Activated T-cell treated with anti-CD3 and anti-CD28 coated beads, Interleukin-2, amount 50 U/mL, for 4 hours (primary cell): ENCODE results near the gene CDK12. TPM values are rescaled to one million over a fixed set of nuclear protein-coding genes. Genes with fewer than 3 reads are reported as not detected.
"Not testable (repeated sequence)": the region's sequence is repeated elsewhere in the genome, so short reads cannot be mapped to it uniquely, and the experiment has no call there.

Experiments
- ATAC-seq, 2 donors: fragments of 200-7000 bp; cut with Tn5 transposase; one replicate each; pipeline ENCODE4 v1.10.0; 2021
- DNase-seq: peaks from one replicate; pipeline ENCODE4 v3.0.0-alpha.2; 2020
- H3K27me3 Mint-ChIP-seq: one replicate; pipeline ENCODE4 v1.8.0; 2021; ENCODE audit warnings: low read depth, mixed read lengths
- H3K36me3 Mint-ChIP-seq: one replicate; pipeline ENCODE4 v1.8.0; 2022; ENCODE audit warnings: mixed read lengths; ENCODE audit not compliant: insufficient read depth
- H3K4me1 Mint-ChIP-seq: one replicate; pipeline ENCODE4 v1.8.0; 2021; ENCODE audit warnings: low read depth, mixed read lengths
- H3K4me3 Mint-ChIP-seq: one replicate; pipeline ENCODE4 v1.8.0; 2021; ENCODE audit warnings: mild to moderate bottlenecking, moderate library complexity, mixed read lengths
- H3K9me3 Mint-ChIP-seq: one replicate; pipeline ENCODE4 v1.8.0; 2021; ENCODE audit warnings: mixed read lengths
- total RNA-seq, 3 donors: library from RNA; stranded (reverse); gene quantifications; one replicate each; pipeline ENCODE4 v1.2.1, GENCODE V29; 2021

Gene CDK12
- total RNA-seq, result 10 to 100 TPM; 94.8 to 99.7 (median 97.7) TPM

DNA sequence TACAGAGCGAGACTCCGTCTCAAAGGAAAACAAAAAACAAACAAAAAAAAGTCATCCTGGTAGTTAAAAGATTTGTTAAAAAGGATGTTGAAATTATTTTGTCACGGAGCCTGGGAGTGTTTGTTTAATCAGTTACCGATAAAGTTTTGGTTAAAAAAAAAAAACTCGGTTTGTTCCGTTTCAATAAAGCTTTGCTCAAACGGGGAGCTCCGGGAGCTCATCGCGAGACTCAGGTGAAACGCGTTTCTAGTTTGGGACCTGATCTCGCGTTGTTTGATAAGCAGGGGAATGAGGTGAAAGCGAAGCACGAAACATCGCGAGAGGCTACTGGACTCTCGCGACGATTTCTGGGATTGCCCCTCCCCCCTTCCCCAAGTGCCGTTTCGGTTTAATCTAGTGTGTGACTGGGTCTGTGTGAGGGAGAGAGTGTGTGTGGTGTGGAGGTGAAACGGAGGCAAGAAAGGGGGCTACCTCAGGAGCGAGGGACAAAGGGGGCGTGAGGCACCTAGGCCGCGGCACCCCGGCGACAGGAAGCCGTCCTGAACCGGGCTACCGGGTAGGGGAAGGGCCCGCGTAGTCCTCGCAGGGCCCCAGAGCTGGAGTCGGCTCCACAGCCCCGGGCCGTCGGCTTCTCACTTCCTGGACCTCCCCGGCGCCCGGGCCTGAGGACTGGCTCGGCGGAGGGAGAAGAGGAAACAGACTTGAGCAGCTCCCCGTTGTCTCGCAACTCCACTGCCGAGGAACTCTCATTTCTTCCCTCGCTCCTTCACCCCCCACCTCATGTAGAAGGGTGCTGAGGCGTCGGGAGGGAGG, at the start of gene CDK12:
TSS of gene CDK12 (plus strand) at position 374 of the 813 bp plus-strand sequence. CDS start 586 bp downstream, outside the sequence.
- peak; percentile 86 to 91 for ATAC-seq
- H3K27me3 Mint-ChIP-seq, result no peaks in the 10 kb centered on the region

DNA sequence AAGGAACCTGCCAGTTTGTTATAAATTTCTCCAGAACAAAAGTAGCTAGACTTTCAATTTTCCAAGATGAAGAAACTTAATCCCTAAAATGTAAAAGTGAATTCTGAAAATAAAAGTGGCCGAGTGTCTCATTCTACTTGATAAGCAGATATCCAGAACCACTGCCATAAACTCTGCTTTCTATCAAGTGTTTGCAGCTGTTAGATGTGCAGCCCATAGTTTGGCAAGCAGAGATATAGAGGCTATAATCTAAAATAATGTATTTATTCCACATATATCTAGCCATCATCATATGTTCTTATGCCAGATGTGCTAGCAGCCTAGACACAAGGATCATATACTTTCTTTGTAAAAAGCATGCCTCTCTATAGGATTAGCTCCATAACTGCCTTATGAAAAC, 45.1 kb upstream of the CDK12 start:
- Mint-ChIP-seq H3K4me3 (no peak overlapping the region), H3K36me3 (peaks cover 20% of the 10 kb centered on the region), H3K4me1 (no peaks in the 10 kb centered on the region), H3K9me3 (no peaks in the 10 kb centered on the region), H3K27me3 (no peaks in the 10 kb centered on the region)
- ATAC-seq, result no peak
- no peak for DNase-seq

More for the DNA sequence above, at the start of gene CDK12:
- peak; percentile 93 for DNase-seq
- H3K36me3 Mint-ChIP-seq, result peaks cover 13% of the 10 kb centered on the region
- H3K9me3 Mint-ChIP-seq, result no peaks in the 10 kb centered on the region
- H3K4me3 Mint-ChIP-seq, result peak within 1 kb of the TSS; percentile 99
- peaks cover 28% of the 10 kb centered on the region for H3K4me1 Mint-ChIP-seq

DNA sequence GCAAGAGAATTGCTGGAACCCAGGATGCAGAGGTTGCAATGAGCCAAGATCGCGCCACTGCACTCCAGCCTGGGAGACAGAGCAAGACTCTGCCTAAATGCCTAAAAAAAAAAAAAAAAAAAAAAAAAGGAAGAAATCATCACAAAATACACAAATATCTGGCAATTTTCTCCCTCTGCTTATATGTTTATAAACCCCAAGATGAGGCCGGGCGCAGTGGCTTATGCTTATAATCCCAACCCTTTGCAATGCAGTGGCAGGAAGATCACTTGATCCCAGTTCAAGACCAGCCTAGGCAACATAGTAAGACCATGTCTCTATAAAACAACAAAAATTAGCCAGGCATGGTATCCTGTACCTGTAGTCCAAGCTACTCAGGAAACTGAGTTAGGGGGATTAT, 31.7 kb upstream of the CDK12 start:
- no peaks in the 10 kb centered on the region for H3K27me3 Mint-ChIP-seq
- no peaks in the 10 kb centered on the region for H3K4me1 Mint-ChIP-seq
- H3K36me3 Mint-ChIP-seq, result peaks cover 24% of the 10 kb centered on the region
- ATAC-seq (no peak), DNase-seq (no peak)
- no peaks in the 10 kb centered on the region for H3K9me3 Mint-ChIP-seq
- H3K4me3 Mint-ChIP-seq, result no peak overlapping the region

DNA sequence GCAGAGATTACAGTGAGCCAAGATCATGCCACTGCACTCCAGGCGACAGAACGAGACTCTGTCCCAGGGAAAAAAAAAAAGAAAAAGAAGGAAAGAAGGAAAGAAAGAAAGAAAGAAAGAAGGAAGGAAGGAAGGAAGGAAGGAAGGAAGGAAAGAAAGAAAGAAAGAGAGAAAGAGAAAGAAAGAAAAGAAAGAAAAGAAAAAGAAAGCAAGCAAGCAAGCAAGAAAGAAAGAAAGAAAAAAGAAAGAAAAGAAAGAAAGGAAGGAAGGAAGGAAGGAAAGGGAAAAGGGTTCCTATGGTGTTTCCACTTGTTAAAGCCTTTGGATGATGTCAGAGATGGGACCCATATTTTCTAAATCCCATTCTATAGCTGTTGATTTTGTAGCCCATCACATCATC, 21.4 kb upstream of the CDK12 start:
- not testable (repeated sequence) for H3K4me3 Mint-ChIP-seq, H3K27me3 Mint-ChIP-seq, ATAC-seq, H3K9me3 Mint-ChIP-seq, DNase-seq, H3K4me1 Mint-ChIP-seq
- peaks cover 38% of the 10 kb centered on the region for H3K36me3 Mint-ChIP-seq

DNA sequence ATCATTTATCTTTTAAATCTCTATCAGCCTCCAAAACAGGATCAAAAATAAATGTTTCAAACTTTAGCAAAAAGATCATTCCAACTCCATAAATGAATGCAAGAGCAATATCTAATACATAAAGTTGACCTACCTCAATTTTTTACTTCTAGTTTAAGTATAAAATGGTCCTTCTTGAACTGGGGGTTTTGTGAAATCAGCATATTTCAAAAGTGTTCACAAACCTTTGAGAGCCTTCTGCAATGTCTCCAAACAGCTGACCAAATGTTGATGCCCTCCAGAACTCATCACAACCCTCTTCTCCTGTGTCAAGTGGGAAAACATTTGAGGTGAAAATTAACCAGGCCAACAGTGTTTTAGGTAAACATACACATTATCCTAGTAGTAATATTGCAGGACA, 18.0 kb upstream of the CDK12 start:
- H3K4me1 Mint-ChIP-seq, result peaks cover 9% of the 10 kb centered on the region
- ATAC-seq, result no peak
- DNase-seq, result no peak
- no peaks in the 10 kb centered on the region for H3K27me3 Mint-ChIP-seq
- no peak overlapping the region for H3K4me3 Mint-ChIP-seq
- no peaks in the 10 kb centered on the region for H3K9me3 Mint-ChIP-seq
- peaks cover 44% of the 10 kb centered on the region for H3K36me3 Mint-ChIP-seq

DNA sequence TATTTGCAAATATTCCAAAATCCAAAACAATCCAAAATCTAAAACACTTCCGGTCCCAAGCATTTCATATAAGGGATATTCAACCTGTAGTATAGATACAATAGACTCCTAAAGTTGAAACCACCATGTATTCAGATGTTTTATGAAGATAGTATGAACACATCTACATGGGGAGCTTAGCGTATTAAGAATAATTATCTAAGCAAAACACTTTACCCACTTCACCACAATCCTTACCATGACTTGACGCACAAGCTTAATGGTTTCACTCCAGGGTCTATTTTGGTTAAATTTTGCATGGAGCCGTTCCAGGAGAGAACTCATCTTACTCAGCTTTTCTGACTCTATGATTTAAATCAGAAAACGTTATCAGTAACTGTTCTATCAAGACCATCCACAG, 13.7 kb upstream of the CDK12 start:
- Mint-ChIP-seq H3K36me3 (peaks cover 25% of the 10 kb centered on the region), H3K27me3 (no peaks in the 10 kb centered on the region), H3K4me1 (peaks cover 25% of the 10 kb centered on the region), H3K4me3 (no peak overlapping the region), H3K9me3 (no peaks in the 10 kb centered on the region)
- DNase-seq, result no peak
- no peak for ATAC-seq

DNA sequence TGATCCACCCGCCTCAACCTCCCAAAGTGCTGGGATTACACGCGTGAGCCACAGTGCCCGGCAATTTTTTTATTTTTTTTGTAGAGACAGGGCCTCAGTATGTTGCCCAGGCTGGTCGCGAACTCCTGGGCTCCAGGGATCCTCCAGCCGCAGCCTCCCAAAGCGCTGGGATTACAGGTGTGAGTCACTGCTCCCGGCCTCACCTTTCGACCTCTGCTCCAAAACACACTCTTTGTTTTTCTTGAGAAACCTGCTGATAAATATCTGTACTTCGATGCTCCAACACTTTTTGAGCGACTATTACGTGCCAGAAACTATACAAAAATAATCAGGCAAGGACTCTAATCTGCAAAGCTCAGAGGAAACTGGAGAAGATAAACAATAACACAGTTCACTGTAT, 11.2 kb upstream of the CDK12 start:
- Mint-ChIP-seq H3K36me3 (peaks cover 15% of the 10 kb centered on the region), H3K4me1 (peaks cover 25% of the 10 kb centered on the region), H3K4me3 (peak overlapping the region; percentile 98), H3K27me3 (no peaks in the 10 kb centered on the region), H3K9me3 (no peaks in the 10 kb centered on the region)
- DNase-seq (no peak), ATAC-seq (no peak)

DNA sequence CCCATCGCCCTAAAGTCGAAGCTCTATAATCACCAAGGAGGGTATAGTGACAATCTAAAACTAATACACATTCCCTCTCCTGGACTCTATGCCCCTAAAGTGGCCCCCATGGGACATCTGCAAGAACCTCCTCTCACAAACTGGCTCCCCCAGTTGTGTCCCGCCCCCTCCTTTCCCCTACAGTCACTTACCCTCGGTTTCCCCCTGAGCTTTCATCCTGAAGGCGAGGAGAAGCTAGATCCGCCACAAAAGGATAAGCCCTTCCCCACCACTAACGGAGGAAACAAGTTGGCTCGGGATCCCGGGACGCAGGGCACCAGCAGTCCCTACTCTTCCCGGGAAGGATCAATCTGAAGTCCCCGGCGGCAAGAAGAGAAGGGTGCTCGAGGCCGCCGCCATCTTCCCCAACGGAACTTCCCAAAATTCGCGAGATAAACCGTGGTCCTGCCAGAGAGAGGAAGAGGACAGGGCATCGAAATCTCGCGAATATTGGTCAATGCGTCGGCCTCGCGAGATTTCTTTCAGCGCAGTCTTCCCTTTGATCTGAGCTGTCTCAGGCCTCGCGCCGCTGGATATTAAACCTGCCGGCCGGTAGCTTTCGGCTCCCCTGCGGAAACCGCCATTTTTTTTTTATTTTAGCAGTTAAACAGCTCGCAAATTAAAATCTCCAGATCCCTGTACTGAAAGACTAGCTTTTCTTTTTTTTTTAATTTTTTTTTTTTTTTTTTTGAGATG, 10.3 kb upstream of the CDK12 start, which contains the start of gene MED1:
TSS of gene MED1 (minus strand) at position 417 of the 735 bp plus-strand sequence. CDS start at position 216, 201 bp downstream.
- Mint-ChIP-seq H3K4me3 (peak within 1 kb of the TSS; percentile 98), H3K4me1 (peaks cover 25% of the 10 kb centered on the region), H3K36me3 (peaks cover 15% of the 10 kb centered on the region), H3K9me3 (no peaks in the 10 kb centered on the region), H3K27me3 (no peaks in the 10 kb centered on the region)
- ATAC-seq (peak; percentile 98 to 99), DNase-seq (peak; percentile 88)

DNA sequence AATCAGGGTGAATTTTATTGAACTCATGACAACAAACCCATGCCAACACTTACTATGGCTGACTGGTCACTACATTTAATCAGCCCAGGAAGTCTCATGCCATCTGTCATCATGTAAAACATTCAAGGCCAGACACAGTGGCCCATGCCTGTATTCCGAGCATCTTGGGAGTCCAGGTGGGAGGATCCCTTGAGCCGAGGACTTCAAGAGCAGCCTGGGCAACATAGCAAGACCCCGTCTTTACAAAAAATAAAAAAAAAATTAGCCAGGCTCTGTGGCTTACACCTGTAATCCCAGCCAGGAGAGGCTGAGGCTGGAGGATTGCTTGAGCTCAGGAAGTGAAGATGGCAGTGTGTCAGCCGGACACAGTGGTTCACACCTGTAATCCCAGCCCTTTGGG, 5.4 kb upstream of the CDK12 start:
- no peaks in the 10 kb centered on the region for H3K9me3 Mint-ChIP-seq
- DNase-seq, result no peak
- no peak overlapping the region for H3K4me3 Mint-ChIP-seq
- H3K36me3 Mint-ChIP-seq, result no peaks in the 10 kb centered on the region
- no peak for ATAC-seq
- H3K27me3 Mint-ChIP-seq, result no peaks in the 10 kb centered on the region
- peaks cover 12% of the 10 kb centered on the region for H3K4me1 Mint-ChIP-seq

DNA sequence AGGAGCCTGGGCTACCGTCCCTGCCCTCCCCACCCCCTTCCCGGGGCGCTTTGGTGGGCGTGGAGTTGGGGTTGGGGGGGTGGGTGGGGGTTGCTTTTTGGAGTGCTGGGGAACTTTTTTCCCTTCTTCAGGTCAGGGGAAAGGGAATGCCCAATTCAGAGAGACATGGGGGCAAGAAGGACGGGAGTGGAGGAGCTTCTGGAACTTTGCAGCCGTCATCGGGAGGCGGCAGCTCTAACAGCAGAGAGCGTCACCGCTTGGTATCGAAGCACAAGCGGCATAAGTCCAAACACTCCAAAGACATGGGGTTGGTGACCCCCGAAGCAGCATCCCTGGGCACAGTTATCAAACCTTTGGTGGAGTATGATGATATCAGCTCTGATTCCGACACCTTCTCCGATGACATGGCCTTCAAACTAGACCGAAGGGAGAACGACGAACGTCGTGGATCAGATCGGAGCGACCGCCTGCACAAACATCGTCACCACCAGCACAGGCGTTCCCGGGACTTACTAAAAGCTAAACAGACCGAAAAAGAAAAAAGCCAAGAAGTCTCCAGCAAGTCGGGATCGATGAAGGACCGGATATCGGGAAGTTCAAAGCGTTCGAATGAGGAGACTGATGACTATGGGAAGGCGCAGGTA, 762 bp downstream of the CDK12 start:
- Mint-ChIP-seq H3K4me1 (peaks cover 31% of the 10 kb centered on the region), H3K36me3 (peaks cover 15% of the 10 kb centered on the region), H3K9me3 (no peaks in the 10 kb centered on the region), H3K4me3 (peak overlapping the region; percentile 99), H3K27me3 (no peaks in the 10 kb centered on the region)
- ATAC-seq (peak; percentile 8 to 10), DNase-seq (no peak)

DNA sequence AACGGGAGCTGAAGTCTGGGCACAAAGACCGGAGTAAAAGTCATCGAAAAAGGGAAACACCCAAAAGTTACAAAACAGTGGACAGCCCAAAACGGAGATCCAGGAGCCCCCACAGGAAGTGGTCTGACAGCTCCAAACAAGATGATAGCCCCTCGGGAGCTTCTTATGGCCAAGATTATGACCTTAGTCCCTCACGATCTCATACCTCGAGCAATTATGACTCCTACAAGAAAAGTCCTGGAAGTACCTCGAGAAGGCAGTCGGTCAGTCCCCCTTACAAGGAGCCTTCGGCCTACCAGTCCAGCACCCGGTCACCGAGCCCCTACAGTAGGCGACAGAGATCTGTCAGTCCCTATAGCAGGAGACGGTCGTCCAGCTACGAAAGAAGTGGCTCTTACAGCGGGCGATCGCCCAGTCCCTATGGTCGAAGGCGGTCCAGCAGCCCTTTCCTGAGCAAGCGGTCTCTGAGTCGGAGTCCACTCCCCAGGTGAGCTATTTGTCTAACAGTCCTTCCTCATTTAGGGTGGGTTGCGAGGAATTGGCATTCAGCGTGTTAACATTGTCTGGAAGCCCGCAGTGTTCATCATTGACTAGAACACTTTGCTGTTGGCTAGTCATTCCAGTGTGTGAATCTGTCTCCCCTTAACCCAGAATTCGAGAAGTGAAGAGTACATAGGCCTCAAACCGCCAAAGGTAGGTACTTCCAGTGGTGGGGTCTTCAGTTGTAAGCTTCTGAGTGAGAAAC, 1.5 kb downstream of the CDK12 start:
- no peaks in the 10 kb centered on the region for H3K27me3 Mint-ChIP-seq
- peaks cover 15% of the 10 kb centered on the region for H3K36me3 Mint-ChIP-seq
- ATAC-seq, result no peak
- H3K4me1 Mint-ChIP-seq, result peaks cover 38% of the 10 kb centered on the region
- peak overlapping the region; percentile 99 for H3K4me3 Mint-ChIP-seq
- no peaks in the 10 kb centered on the region for H3K9me3 Mint-ChIP-seq
- no peak for DNase-seq

DNA sequence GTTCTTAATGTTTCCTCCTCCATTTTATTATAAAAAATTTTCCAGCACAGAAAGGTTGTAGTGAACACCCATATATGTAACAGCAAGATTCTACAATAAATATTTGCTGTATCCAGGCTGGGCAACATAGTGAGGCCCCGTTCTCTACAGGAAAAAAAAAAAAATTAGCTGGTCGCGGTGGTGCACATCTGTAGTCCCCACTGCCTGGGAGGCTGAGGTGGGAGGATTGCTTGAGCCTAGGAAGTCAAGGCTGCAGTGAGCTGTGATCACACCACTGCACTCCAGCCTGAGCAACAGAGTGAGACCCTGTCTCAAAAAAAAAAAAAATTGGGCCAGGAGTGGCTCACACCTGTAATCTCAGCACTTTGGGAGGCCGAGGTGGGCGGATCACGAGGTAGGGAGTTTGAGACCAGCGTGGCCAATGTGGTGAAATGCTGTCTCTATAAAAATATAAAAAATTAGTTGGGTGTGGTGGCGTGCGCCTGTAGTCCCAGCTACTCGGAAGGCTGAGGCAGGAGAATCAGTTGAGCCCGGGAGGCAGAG, 3.4 kb downstream of the CDK12 start:
- ATAC-seq, H3K9me3 Mint-ChIP-seq, H3K27me3 Mint-ChIP-seq, DNase-seq: not testable (repeated sequence)
- peaks cover 15% of the 10 kb centered on the region for H3K36me3 Mint-ChIP-seq
- H3K4me1 Mint-ChIP-seq, result peaks cover 38% of the 10 kb centered on the region
- peak overlapping the region; percentile 99 for H3K4me3 Mint-ChIP-seq

DNA sequence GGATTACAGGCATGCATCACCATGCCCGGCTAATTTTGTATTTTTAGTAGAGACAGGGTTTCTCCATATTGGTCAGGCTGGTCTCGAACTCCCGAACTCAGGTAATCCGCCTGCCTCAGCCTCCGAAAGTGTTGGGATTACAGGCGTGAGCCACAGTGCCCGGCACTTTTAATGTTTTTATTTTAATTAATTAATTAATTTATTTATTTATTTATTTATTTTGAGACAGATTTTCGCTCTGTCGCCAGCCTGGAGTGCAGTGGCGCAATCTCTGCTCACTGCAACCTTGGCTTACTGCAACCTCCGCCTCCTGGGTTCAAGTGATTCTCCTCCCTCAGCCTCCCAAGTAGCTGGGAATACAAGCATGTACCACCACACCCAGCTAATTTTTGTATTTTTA, 7.3 kb downstream of the CDK12 start:
- peaks cover 32% of the 10 kb centered on the region for H3K4me1 Mint-ChIP-seq
- not testable (repeated sequence) for DNase-seq, ATAC-seq, H3K9me3 Mint-ChIP-seq, H3K4me3 Mint-ChIP-seq, H3K27me3 Mint-ChIP-seq
- H3K36me3 Mint-ChIP-seq, result peaks cover 16% of the 10 kb centered on the region
